Muscle of back (tissue), 11 donors: ENCODE data around the gene ZNF469. TPM values are rescaled to one million over a fixed set of nuclear protein-coding genes. Genes with fewer than 3 reads are reported as not detected.

ENCODE experiments used
- DNase-seq, 3 donors: peaks; one replicate each; pipeline versions ENCODE4 v3.0.0 to v3.0.0-alpha.2; 2013
- polyA plus RNA-seq, 10 donors: library from polyadenylated mRNA; unstranded; fragments of 120-200 nt; gene quantifications; one replicate each; pipeline ENCODE4 v1.2.1, GENCODE V29; 2013; ENCODE audit not compliant: insufficient read length in 10 of 10

Gene ZNF469
- polyA plus RNA-seq, 10 donors, result 4.0 to 9.9 (median 6.2) TPM

DNA sequence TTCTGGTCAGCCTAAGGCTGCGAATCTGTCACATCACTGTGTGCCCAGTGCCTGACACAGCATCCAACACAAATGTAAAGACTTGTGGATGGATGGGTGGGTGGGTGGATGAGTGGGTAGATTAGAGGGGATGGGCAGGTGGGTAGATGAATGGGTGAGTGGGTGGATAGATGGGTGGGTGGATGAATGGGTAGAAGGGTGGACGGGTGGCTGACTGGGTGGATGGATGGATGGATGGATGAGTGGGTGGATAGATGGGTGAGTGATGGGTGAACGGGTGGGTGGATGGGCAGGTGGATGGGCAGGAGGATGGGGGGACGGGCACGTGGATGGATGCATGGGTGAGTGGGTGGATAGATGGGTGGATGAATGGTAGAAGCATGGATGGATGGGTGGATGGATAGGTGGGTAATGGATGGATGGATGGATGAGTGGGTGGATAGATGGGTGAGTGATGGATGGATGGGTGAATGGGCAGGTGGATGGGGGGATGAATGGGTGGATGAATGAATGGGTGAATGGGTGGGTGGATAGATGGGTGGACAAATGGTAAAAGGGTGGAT is 39.2 kb downstream of the ZNF469 start:
- no peak for DNase-seq

DNA sequence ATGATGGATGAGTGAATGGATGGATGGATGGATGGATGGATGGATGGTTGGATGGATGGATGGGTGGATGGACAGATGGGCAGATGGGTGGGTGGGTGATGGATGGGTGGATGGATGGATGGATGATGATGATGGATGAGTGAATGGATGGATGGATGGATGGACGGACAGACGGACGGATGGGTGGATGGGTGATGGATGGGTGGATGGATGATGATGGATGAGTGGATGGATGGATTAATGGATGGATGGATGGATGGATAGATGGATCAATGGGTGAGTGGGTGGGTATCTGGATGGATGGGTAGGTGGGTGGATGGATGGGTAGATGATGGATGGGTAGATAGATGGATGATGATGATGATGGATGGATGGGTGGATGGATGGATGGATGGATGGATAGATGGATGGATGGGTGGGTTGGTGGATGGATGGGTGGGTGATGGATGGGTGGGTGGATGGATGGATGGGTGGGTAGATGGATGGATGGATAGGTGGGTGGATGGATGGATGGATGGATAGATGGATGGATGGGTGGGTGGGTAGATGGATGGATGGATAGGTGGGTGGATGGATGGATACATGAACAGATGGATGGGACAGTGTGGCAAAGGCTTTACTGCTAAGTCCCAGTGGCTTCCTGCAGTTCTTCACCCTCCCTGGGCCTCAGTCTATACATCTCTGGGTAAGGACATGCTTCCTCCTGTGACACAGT is 40.1 kb downstream of the ZNF469 start:
- no peak for DNase-seq

DNA sequence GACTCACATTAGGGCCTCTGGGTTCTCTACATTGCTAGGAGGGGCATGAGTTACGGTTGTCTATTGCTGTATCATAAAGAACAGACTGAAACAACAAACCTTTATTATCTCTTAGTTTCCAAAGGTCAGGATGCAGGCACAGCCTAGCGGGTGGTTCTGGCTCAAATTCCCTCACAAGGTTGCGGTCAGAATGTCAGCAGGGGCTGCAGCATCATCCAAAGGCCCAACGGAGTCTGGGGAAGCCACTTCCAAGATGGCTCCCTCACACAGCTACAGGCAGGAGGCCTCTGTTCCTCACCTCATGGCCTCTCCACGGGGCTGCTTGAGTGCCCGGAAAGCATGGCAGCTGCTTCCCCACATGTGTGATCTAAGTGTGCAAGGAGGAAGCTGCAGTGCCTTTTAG is 40.7 kb downstream of the ZNF469 start:
- DNase-seq, result no peak

DNA sequence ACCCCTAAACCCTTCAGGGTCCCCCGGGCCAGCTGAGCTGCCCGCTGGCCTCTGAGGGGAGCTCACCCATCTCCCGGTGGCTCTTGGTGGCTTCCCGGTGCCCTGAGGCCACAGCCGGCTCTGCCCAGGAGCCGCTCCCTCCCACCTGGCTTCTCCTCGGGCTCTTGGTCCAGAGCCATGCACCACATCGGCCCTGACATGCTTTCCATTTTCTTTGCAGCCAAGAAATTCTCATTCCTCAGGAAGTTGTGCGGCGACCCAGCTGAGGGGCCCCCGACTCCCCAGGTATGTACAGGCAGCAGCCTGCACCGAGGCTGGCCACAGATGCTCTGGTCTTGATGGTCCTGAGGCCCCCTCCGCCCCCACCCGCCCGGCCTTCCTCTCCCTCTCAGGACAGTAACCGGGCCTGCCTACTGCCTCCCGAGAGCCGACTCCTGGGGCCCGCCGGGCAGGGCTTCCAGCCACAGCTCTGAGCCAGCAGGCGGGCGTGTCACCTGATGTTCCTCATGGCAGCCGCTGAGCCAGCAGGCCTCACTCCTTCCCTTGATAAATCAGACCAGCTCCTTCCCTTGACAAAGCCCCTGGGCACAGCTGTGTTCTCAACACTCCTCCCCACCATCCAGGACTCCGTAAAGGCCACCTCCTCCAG is 42.0 kb downstream of the ZNF469 start:
- no peak for DNase-seq

DNA sequence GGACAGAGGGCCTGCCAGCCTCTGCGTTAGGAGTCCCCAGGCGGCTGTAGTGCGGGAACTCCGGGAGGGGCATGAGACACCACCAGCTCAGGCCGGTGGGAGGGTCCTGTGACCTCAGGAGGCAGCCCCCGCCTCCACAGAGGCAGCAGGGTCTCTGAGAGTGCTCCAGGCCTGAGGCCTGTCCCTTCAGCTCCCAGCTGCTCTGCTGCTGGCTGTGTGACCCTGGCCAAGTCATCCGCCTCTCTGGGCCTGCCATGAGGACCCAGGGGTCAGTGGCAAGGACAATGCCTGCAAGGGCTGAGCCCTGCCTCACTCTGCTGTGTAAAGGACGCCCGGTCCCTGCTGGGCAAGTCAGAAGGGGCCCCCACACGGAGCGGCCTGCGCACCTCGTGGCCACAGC is 43.3 kb downstream of the ZNF469 start:
- no peak for DNase-seq

DNA sequence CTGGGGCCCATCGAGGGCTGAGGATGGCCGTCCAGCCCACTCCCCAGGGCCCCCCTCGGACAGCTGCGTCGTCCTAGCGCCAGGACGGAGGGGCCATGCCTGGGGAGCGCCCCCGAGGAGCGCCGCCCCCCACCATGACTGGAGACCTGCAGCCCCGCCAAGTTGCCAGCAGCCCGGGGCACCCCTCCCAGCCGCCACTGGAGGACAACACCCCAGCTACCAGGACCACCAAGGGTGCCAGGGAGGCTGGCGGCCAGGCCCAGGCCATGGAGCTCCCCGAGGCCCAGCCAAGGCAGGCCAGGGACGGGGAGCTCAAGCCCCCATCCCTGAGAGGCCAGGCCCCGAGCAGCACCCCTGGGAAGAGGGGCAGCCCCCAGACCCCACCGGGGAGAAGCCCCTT is 44.6 kb downstream of the ZNF469 start:
- no peak for DNase-seq

DNA sequence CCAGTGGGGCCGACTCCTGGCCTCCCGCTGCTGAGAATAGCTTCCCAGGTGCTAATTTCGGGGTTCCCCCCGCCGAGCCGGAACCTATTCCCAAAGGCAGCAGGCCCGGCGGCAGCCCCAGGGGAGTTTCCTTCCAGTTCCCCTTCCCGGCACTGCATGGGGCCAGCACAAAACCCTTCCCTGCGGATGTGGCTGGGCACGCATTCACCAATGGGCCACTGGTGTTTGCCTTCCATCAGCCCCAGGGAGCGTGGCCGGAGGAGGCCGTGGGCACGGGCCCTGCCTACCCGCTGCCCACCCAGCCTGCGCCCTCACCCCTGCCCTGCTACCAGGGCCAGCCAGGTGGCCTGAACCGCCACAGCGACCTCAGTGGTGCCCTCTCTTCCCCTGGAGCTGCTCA is 45.4 kb downstream of the ZNF469 start:
- no peak for DNase-seq

DNA sequence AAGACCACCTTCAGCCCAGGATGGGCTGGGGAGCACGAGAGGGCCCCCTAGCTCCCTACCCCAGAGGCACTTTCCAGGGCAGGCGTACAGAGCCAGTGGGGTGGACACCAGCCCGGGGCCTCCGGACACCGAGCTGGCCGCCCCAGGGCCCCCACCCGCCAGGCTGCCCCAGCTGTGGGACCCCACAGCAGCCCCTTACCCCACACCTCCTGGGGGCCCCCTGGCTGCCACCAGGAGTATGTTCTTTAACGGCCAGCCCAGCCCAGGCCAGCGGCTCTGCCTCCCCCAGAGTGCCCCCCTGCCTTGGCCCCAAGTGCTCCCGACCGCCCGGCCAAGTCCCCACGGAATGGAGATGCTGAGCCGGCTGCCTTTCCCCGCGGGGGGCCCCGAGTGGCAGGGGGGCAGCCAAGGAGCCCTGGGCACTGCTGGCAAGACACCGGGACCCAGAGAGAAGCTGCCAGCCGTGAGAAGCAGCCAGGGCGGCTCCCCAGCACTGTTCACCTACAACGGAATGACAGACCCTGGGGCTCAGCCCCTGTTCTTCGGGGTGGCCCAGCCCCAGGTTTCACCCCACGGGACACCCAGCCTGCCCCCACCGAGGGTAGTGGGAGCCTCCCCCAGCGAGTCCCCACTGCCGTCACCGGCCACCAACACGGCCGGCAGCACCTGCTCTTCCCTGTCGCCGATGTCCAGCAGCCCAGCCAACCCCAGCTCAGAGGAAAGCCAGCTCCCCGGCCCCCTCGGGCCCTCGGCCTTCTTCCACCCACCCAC is 46.0 kb downstream of the ZNF469 start:
- no peak for DNase-seq

DNA sequence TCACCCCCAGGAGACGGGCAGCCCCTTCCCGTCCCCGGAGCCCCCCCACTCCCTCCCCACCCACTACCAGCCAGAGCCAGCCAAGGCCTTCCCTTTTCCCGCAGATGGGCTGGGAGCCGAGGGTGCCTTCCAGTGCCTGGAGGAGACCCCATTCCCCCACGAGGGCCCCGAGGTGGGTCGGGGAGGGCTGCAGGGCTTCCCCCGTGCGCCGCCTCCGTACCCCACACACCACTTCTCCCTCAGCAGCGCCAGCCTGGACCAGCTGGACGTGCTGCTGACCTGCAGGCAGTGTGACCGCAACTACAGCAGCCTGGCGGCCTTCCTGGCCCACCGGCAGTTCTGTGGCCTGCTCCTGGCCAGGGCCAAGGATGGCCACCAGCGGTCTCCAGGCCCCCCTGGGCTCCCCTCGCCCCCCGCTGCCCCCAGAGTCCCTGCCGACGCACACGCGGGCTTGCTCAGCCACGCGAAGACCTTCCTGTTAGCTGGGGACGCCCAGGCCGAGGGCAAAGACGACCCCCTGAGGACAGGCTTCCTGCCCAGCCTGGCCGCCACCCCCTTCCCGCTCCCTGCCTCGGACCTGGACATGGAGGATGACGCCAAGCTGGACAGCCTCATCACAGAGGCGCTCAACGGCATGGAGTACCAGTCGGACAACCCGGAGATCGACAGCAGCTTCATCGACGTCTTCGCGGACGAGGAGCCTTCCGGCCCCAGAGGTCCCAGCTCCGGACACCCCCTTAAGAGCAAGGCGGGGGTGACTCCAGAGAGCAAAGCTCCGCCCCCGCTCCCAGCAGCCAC is 46.8 kb downstream of the ZNF469 start:
- peak in 1 of 3 donors; percentile 79 for DNase-seq

DNA sequence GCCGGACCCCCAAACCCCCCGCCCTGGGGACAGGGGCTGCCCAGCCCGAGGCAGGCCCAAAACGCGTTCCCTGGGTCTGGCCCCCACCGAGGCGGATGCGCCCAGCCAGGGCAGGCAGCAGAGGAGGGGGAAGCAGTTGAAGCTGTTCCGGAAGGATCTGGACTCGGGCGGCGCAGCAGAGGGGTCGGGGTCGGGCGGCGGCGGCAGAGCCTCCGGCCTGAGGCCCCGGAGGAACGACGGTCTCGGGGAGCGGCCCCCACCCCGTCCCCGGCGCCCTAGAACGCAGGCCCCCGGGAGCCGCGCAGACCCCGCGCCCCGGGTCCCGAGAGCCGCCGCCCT is 47.4 kb downstream of the ZNF469 start:
- DNase-seq, result no peak

DNA sequence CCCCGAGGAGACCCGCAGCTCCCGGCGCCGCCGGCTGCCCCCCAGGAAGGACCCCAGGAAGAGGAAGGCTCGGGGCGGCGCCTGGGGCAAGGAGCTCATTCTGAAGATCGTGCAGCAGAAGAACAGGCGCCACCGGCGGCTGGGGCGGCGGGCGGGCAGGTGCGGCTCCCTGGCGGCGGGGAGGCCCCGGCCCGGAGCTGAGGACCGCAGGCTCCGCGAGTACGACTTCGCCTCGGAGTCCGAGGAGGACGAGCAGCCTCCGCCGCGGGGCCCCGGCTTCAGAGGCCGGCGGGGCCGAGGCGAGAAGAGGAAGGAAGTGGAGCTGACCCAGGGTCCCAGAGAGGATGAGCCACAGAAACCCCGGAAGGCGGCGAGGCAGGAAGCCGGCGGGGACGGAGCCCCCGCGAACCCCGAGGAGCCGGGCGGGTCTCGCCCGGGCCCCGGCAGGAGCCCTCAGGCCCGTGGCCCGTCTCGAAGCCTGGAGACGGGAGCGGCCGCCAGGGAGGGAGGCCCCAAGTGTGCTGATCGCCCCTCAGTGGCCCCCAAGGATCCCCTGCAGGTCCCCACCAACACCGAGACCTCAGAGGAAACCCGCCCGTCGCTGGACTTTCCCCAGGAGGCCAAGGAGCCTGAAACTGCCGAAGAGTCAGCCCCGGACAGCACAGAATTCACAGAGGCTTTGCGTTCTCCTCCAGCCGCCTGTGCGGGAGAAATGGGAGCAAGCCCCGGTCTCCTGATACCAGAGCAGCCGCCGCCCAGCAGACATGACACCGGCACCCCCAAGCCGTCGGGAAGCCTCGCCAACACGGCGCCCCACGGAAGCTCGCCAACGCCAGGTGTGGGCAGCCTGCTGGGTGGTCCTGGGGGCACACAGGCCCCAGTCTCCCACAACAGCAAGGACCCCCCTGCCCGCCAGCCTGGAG is 48.0 kb downstream of the ZNF469 start:
- DNase-seq, result peak in 1 of 3 donors; percentile 77

DNA sequence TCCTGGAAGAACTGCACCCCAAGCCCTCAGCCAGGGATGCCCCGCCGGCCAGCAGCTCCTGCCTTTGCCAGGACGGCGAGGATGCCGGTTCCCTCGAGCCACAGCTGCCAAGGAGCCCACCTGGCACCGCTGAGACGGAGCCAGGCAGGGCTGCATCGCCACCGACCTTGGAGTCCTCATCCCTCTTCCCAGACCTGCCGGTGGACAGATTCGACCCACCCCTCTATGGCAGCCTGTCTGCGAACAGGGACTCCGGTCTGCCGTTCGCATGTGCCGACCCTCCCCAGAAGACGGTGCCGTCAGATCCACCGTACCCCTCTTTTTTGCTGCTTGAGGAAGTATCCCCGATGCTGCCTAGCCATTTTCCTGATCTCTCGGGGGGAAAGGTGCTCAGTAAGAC is 48.9 kb downstream of the ZNF469 start:
- DNase-seq, result no peak

DNA sequence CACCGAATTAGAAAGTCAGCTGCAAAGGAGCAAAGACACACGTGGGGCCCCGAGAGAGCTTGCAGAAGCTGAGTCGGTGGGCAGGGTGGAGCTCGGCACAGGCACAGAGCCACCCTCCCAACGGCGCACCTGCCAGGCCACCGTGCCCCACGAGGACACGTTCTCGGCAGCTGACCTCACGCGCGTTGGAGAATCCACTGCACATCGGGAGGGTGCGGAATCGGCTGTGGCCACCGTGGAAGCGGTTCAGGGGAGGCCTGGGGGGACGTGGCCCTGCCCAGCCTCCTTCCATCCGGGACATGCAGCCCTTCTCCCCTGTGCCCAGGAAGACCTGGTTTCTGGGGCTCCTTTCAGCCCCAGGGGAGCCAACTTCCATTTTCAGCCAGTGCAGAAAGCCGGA is 49.4 kb downstream of the ZNF469 start:
- no peak for DNase-seq

Other genes starting within 250 kb of the ZNF469 start
- gene ZFPM1, start 70.3 kb downstream of the ZNF469 start, polyA plus RNA-seq, result 1 to 10 TPM; 1.1 to 2.7 (median 1.3) TPM
- 10 to 100 TPM; 23.3 to 33.1 (median 28.0) TPM for gene ZC3H18, start 187.4 kb downstream of the ZNF469 start, polyA plus RNA-seq